Measurements from ENCODE around the gene METAP1.
"Not testable (repeated sequence)": the region's sequence is repeated elsewhere in the genome, so short reads cannot be mapped to it uniquely, and the experiment has no call there.

Gene METAP1

GRCh38 chr4:99102634-99103033 lies 107.1 kb downstream of the METAP1 start:
- DNase-seq: no peak

GRCh38 chr4:99103166-99103565 lies 107.6 kb downstream of the METAP1 start:
- DNase-seq: no peak

- no peak for DNase-seq
Measured at GRCh38 chr4:99104153-99104552, 108.6 kb downstream of the METAP1 start.

GRCh38 chr4:99109286-99109685 lies 113.8 kb downstream of the METAP1 start:
- not testable (repeated sequence) for DNase-seq

Measured in inflammatory macrophage treated with lipopolysaccharide for 1 hour (primary cell).